Body of pancreas (tissue), 4 donors: ENCODE data around the gene PHC3.

Experiments
- CTCF ChIP-seq, 7 experiments: fragments of 450-650 bp in 4 of 7; fragments of 200-600 bp in 3 of 7; sonication (generic) in 3 of 7; IDR thresholded peaks; one replicate each; pipeline ENCODE4 v1.5.1; 2016 to 2019; ENCODE audit warnings: antibody characterized with exemption in 7 of 7
- POLR2A ChIP-seq, 3 donors: fragments of 450-650 bp; IDR thresholded peaks; one replicate each; pipeline ENCODE4 v1.6.1; 2016; ENCODE audit warnings: antibody characterized with exemption in 3 of 3, mild to moderate bottlenecking in 2 of 3

DNA sequence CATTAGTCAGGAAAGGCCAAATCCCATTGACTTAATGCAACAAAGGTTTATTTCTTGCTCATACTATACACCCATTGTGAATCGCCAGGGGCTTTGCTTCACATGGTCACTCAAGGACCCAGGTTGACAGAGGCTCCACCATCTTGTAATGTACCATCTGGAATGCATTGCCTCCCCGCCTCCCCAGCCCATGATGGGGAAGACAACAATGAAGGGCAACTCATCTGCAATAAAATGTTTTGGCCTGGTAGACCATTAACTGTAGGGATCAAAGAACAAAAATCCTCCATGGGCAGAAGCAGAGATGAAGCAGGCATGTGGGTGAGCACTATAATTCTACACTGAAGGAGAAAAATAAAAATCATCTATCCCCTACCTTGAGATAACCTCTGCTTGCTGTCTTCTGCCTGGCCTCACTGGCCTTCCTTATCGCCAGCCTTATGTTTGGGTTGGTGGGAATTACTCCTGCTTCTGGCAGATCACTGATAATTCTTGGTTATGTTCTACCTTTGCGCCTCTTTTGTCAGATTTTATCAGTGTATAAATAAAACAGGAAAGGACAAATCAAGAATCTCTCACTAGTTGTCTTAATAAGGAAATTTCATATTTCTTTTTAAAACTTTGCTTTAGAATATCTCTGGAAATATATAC lies 106.0 kb downstream of the PHC3 start:
- TF ChIP-seq CTCF (IDR thresholded peaks at IDR 0.05) (no peak), POLR2A (IDR thresholded peaks at IDR 0.05) (no peak)
